ENCODE data around the gene GAPDH.

GRCh38 chr12:6575648-6576047 is 41.3 kb downstream of the GAPDH start:
- TF ChIP-seq EZH2 (IDR thresholded peaks at IDR 0.05; ENCODE audit: low read length, missing control alignments) (no peak), CTCF (conservative IDR thresholded peaks at IDR 0.05 in 1 of 2, IDR thresholded peaks at IDR 0.05 in 1 of 2; ENCODE audit: low read depth in 1 of 2, low read length in 2 of 2) (no peak)

Measured in fibroblast of lung (primary cell).